ENCODE results near the gene TLK1.

GRCh38 chr2:171057575-171057974 is 103.1 kb downstream of the TLK1 start:
- no peak for TF ChIP-seq CTCF (conservative IDR thresholded peaks at IDR 0.05)
- TF ChIP-seq ZFX (IDR thresholded peaks at IDR 0.05), result no peak

Measured in C4-2B (cell line).